Activated CD4-positive, alpha-beta T cell treated with anti-CD3 and anti-CD28 coated beads for 24 hours (primary cell): Measurements from ENCODE around the gene SNED1.
"Not testable (repeated sequence)": the region's sequence is repeated elsewhere in the genome, so short reads cannot be mapped to it uniquely, and the experiment has no call there.

Experiments
- DNase-seq, 2 donors: peaks; one replicate each; pipeline ENCODE4 v3.0.0-alpha.2; 2020; ENCODE audit warnings: low read depth in 2 of 2

Gene SNED1

GRCh38 chr2:241084856-241085444 is 86.5 kb downstream of the SNED1 start:
- DNase-seq = no peak

DNA sequence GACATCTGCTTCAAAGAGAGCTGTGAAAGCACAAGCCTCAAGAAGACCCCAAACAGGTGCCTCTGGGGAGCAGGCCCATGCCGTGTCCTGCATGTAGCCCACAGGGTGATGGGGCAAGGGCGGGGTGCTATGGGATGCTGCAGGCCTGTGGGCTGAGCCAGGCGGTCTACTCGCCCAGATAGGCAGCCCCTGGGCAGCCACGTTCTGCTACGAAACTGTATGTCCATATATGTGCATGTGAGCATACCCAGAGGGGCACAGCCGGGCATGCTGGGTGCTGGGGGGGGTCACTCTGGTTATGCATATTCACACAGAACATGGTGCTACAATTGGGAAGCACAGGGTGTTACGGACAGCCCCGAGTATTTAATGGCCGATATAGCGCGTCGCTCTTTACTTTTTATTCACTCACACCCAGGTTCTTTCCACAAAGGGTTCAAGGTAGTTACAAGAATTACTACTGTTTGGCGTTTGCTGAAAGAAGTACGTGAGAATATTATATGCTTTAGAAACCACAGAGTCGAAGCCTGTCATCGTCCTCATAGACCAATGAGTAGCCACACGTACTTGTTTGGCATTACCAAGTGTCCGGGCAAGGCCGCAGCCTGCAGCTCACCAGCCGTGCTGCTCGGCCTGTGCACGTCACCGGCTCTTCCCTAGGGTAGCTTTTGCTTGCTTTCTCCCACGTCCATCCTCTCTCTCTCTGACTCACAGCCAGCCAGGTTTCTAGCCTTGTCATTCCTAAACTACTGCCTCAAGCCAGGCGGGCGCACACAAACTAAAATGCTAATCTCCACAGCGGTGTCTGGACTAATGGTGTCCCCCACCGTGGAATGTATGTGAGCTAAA is 89.2 kb downstream of the SNED1 start:
- DNase-seq = no peak

- no peak for DNase-seq
Observed at GRCh38 chr2:241088376-241088775, 90.0 kb downstream of the SNED1 start.

DNA sequence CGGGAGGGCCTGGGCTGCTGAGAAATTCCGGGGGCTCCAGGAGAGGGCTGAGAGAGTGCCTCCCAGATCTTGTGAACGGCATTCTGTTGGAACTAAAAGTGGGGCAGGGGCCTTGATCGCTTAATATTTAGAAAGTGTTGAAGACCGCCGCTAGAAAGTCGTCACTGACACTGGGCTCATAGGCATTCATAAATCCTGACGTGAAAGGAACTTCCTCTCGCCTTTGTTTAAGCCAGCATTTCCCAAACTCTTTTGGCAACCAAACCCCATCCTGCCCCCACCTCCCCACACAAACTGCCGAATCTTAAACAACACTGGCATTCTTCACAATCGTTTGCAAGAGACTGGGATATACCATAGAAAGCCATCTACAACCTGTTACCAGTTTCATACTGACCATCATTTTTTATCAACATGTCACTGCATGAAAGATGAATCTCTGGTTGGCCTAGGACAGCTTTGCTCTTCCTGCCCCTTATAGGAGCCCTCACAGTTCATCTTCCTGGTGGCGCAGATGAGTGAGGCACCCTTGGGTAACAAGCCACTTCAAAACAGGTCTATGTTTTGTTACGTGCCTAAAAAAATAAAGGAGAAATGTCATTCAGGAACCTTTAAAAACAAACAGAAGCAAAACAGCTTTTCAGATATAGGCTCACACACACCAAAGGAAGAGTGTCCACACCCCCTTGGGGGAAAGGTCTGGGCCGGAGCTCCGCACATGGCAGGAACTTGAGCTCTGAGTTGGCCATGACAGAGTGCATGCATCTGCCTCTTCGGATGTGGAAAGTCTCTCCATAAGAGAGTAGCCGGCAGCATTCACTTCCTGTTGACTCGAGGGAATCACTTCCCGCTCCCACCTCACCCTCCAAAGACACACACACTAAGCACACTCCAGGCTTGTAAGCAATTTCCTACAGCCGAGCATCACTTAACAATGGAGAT is 90.6 kb downstream of the SNED1 start:
- DNase-seq = no peak

GRCh38 chr2:241091201-241091600 is 92.8 kb downstream of the SNED1 start:
- DNase-seq = no peak

- no peak for DNase-seq
Observed at GRCh38 chr2:241091734-241092445, 93.5 kb downstream of the SNED1 start.

- no peak for DNase-seq
Observed at GRCh38 chr2:241092677-241093076, 94.3 kb downstream of the SNED1 start.

GRCh38 chr2:241093133-241093781 is 94.8 kb downstream of the SNED1 start:
- not testable (repeated sequence) for DNase-seq

GRCh38 chr2:241094172-241094571 is 95.8 kb downstream of the SNED1 start:
- no peak for DNase-seq

GRCh38 chr2:241094924-241095420 is 96.6 kb downstream of the SNED1 start:
- no peak for DNase-seq

DNA sequence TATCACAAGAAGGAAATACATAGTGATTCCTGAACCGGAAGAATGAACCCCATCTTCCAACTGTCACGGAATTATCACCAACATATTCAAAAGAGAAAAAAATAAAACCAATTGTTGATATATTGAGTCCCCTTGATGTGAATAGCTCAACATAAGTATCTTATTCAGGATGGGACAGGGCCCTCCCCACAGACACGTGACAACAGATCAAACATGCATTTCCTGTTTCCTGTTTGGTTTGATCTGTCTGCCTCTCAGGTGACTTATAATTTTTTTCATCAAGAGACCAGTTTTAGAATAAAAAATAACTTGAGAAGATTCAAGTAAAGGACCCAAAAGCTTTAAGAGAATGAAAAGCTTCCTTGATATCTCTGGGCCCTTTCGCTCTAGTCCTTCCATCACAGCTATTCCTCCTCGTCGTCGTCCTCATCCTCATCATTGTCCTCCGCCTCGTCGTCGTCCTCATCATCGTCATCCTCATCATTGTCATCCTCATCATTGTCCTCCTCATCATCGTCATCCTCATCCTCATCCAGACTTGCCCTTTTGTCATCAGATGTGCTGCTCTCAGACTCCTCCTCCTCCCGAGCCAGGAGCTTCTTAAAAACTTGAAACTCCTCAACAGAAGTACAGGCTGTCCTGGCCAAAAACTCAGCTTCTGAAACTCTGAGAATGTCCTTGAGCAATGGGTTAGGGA is 97.3 kb downstream of the SNED1 start:
- no peak for DNase-seq

DNA sequence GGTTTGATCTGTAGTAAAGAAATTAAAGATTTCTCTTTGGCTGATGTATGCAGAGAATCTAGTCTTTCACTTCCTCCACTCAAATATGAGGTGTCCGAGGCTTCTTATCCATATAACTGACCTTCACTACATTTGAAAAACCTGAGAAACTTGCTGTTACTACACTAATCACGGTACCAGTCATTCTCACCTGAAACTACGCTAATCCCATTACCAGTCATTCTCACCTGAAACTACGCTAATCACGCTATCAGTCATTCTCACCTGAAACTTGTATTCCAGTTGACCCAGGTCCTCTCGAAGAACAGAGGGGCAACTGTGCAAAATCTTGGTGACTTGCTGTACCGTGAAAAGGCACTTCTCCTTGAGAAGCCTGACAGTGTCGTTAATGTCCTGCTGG is 98.6 kb downstream of the SNED1 start:
- DNase-seq = no peak

- DNase-seq = no peak
Observed at GRCh38 chr2:241099246-241099645, 100.8 kb downstream of the SNED1 start.

- DNase-seq = peak; percentile 78 to 84
Observed at GRCh38 chr2:241102239-241102803, 103.9 kb downstream of the SNED1 start, which contains the start of gene MTERF4. Gene MTERF4, minus strand, starts transcription at chr2:241102287. Its CDS starts 14 bp downstream, at chr2:241102273.

DNA sequence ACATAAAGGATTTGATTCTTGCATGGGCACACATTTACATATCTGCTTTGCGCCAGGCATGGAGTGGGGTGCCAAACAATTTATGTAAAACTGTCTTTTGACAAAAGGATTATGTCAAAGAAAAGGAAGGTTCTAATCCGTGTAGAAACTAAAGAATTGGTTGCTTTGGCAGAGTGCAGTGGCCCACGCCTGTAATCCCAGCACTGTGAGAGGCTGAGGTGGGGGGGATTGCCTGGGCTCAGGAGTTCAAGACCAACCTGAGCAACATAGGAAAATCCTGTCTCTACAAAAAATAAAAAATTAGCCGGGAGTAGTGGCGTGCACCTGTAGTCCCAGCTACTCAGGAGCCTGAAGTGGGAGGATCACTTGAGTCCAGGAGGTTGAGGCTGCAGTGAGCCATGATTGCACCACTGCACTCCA is 104.8 kb downstream of the SNED1 start:
- no peak for DNase-seq

DNA sequence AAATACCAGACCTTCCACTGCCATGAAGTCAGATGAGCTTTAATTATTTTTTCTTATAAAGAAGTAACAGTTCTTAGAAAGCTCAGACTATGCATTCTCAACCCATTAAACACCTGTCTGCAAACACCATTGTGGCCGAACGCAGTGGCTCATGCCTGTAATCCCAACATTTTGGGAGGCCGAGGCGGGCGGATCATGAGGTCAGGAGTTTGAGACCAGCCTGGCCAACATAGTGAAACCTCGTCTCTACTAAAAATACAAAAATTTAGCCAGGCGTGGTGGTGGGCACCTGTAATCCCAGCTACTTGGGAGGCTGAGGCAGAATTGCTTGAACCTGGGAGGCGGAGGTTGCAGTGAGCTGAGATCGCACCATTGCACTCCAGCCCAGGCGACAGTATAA is 106.2 kb downstream of the SNED1 start:
- DNase-seq = not testable (repeated sequence)

- no peak for DNase-seq
Observed at GRCh38 chr2:241105641-241106040, 107.2 kb downstream of the SNED1 start.

GRCh38 chr2:241107031-241107783 is 108.8 kb downstream of the SNED1 start:
- DNase-seq = no peak
